Measurements from ENCODE around the gene BAK1.
"Not testable (repeated sequence)": the region's sequence is repeated elsewhere in the genome, so short reads cannot be mapped to it uniquely, and the experiment has no call there.

Gene BAK1

GRCh38 chr6:33551538-33551937 lies 28.5 kb downstream of the BAK1 start:
- DNase-seq (ENCODE audit: low spot score) = no peak

- no peak for DNase-seq (ENCODE audit: low spot score)
Observed at GRCh38 chr6:33549896-33550295, 30.2 kb downstream of the BAK1 start.

DNA sequence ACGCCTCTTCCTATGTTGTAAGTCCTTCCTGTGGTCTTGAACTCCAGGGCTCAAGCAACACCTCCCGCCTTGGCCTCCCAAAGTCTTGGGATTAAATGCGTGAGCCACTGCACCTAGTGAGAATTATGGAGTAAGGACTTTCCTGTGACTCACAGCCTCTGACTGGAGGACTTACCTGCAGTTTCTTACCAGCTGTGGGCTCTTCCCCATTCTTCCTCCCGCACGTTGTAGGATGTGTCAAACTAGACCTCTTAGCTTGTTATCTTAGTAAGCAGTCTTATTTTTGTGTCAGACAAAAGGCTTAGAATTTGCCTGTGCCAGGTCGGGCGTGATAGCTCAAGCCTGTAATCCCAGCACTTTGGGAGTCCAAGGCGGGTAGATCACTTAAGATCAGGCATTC lies 30.9 kb downstream of the BAK1 start:
- DNase-seq (ENCODE audit: low spot score) = no peak

GRCh38 chr6:33547499-33547898 lies 32.6 kb downstream of the BAK1 start:
- no peak for DNase-seq (ENCODE audit: low spot score)

DNA sequence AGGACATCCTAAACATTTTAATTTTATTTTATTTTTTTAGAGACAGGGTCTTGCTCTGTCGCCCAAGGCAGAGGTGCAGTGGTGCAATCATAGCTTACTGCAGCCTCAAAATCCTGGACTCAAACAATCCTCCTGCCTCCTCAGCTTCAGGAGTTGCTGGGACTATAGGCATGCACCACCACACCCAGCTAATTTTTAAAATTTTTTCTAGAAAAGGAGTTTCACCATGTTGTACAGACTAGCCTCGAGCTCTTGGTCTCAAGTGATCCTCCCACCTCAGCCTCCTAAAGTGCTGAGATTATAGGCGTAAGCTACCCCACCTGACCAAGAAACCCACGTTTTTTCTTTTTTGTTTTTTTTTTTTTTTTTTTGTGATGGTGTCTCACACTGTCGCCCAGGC lies 33.3 kb downstream of the BAK1 start:
- no peak for DNase-seq (ENCODE audit: low spot score)

DNA sequence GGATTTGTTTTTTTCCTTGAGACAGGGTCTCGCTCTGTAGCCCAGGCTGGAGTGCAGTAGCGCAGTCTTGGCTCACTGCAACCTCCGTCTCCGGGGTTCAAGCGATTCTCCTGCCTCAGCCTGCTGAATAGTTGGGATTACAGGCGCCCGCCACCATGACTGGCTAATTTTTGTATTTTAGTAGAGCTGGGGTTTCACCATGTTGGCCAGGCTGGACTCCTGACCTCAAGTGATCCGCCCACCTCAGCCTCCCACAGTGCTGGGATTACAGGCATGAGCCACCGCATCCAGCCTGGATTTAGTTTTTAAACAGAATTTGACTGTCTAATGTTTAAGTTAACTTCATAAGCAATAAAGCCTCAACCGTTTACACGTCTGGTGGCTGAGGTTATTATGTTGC lies 34.8 kb downstream of the BAK1 start:
- not testable (repeated sequence) for DNase-seq (ENCODE audit: low spot score)

DNA sequence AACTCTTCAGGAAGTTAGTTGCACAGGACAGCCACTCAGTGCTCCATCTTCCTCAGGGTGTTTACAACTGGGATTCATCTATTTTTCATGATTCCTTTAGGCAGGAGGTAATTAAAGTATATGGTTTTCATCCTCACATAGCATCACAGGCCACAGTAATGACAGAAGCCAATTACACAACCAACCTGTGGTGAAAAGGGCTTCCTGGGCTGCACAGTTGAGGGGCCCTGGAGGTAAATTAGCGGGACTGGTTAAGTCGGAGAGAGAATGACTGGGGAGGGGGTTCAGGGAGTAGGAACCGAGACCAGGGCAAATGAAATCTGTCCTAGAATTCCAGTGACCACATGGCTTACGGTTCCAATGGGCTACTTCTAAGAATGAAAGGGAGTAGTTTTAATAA lies 37.0 kb downstream of the BAK1 start:
- no peak for DNase-seq (ENCODE audit: low spot score)

- no peak for DNase-seq (ENCODE audit: low spot score)
Observed at GRCh38 chr6:33540768-33541167, 39.3 kb downstream of the BAK1 start.

- no peak for DNase-seq (ENCODE audit: low spot score)
Observed at GRCh38 chr6:33534702-33535101, 45.4 kb downstream of the BAK1 start.

GRCh38 chr6:33533163-33533869 lies 46.8 kb downstream of the BAK1 start:
- DNase-seq (ENCODE audit: low spot score) = not testable (repeated sequence)

- DNase-seq (ENCODE audit: low spot score) = not testable (repeated sequence)
Observed at GRCh38 chr6:33532431-33532830, 47.6 kb downstream of the BAK1 start.

- not testable (repeated sequence) for DNase-seq (ENCODE audit: low spot score)
Observed at GRCh38 chr6:33530617-33531016, 49.5 kb downstream of the BAK1 start.

Data from pons (tissue), 1 donor.